Fibroblast of lung (primary cell): ENCODE data around the gene UMAD1. TPM values are rescaled to one million over a fixed set of nuclear protein-coding genes. Genes with fewer than 3 reads are reported as not detected.

ENCODE experiments used
- DNase-seq, 2 donors: peaks; one replicate each; pipeline versions ENCODE4 v3.0.0 to v3.0.0-alpha.2; 2010; ENCODE audit warnings: low read depth in 2 of 2
- H2AFZ ChIP-seq: 2 replicates; pipeline ENCODE4 v1.5.1; 2012; ENCODE audit warnings: low read length, control low read depth, inconsistent platforms
- H3K27ac ChIP-seq: 2 replicates; pipeline ENCODE4 v1.5.1; 2011; ENCODE audit warnings: low read length, control low read depth; ENCODE audit not compliant: insufficient read depth
- H3K27me3 ChIP-seq: 2 replicates; pipeline ENCODE4 v1.5.1; 2011; ENCODE audit warnings: mild to moderate bottlenecking, low read length; ENCODE audit not compliant: control insufficient read depth, insufficient read depth
- H3K36me3 ChIP-seq: 2 replicates; pipeline ENCODE4 v1.5.1; 2011; ENCODE audit warnings: low read length; ENCODE audit not compliant: control insufficient read depth, insufficient read depth
- H3K4me1 ChIP-seq: 2 replicates; pipeline ENCODE4 v1.5.1; 2011; ENCODE audit warnings: low read length; ENCODE audit not compliant: control insufficient read depth, insufficient read depth; ENCODE audit errors: extremely low read depth
- H3K4me2 ChIP-seq: 2 replicates; pipeline ENCODE4 v1.5.1; 2011; ENCODE audit warnings: low read length, control low read depth; ENCODE audit not compliant: insufficient read depth; ENCODE audit errors: extremely low read depth
- H3K4me3 ChIP-seq, 4 experiments: fragments of 200-600 bp in 1 of 4; sonication (generic) in 1 of 4; replicated peaks in 1 of 4; 2 replicates each; pipeline ENCODE4 v1.5.1; 2011 to 2016; ENCODE audit warnings: low read length in 4 of 4, low read depth in 3 of 4, mild to moderate bottlenecking in 3 of 4, control low read depth in 2 of 4, inconsistent platforms in 1 of 4, mixed read lengths in 1 of 4; ENCODE audit not compliant: insufficient read depth in 1 of 4; ENCODE audit errors: control extremely low read depth in 1 of 4
- H3K79me2 ChIP-seq: 2 replicates; pipeline ENCODE4 v1.5.1; 2012; ENCODE audit warnings: mild to moderate bottlenecking, low read length, inconsistent platforms; ENCODE audit not compliant: control insufficient read depth, insufficient read depth
- H3K9ac ChIP-seq: 2 replicates; pipeline ENCODE4 v1.5.1; 2011; ENCODE audit warnings: mild to moderate bottlenecking, low read length, control low read depth; ENCODE audit not compliant: insufficient read depth
- H3K9me3 ChIP-seq: 2 replicates; pipeline ENCODE4 v1.5.1; 2012; ENCODE audit warnings: low read depth, low read length; ENCODE audit not compliant: control insufficient read depth, insufficient read depth
- H4K20me1 ChIP-seq: 2 replicates; pipeline ENCODE4 v1.5.1; 2011; ENCODE audit warnings: low read length; ENCODE audit not compliant: control insufficient read depth, insufficient read depth; ENCODE audit errors: extremely low read depth
- CTCF ChIP-seq, 2 donors: IDR thresholded peaks in 1 of 2; conservative IDR thresholded peaks in 1 of 2; 1 replicate in 1 of 2; 2 replicates in 1 of 2; pipeline ENCODE4 v1.5.1; 2011 to 2012; ENCODE audit warnings: low read length in 2 of 2, control low read depth in 1 of 2, inconsistent platforms in 1 of 2, low read depth in 1 of 2, mild to moderate bottlenecking in 1 of 2
- EZH2 ChIP-seq: IDR thresholded peaks from 2 replicates; pipeline ENCODE4 v1.5.1; 2012; ENCODE audit warnings: low read length, control low read depth, mild to moderate bottlenecking; ENCODE audit errors: missing control alignments
- polyA plus RNA-seq, 2 donors: library from polyadenylated mRNA; depleted of rRNA in 1 of 2; stranded (reverse) in 1 of 2; unstranded in 1 of 2; fragments of >200 nt; gene quantifications; 2 replicates each; pipeline ENCODE4 v1.2.1, GENCODE V29; 2011 to 2012; ENCODE audit warnings: missing spikeins in 1 of 2
- total RNA-seq: library from RNA; depleted of rRNA; stranded (reverse); fragments of >200 nt; gene quantifications from 2 replicates; pipeline ENCODE4 v1.2.1, GENCODE V29; 2014

UMAD1 gene
- total and polyA plus RNA-seq, 2 donors (not counting 1 experiment from before 2014, with no cell fraction given), result 12.4 to 19.8 TPM

- Histone ChIP-seq H3K4me1 (no peaks in the 10 kb centered on the region), H3K4me2 (no peak overlapping the region), H3K27me3 (no peaks in the 10 kb centered on the region), H3K9ac (no peak overlapping the region), H3K9me3 (no peaks in the 10 kb centered on the region), H3K36me3 (no peaks in the 10 kb centered on the region), H4K20me1 (no peaks in the 10 kb centered on the region), H2AFZ (no peak overlapping the region), H3K79me2 (no peaks in the 10 kb centered on the region), H3K27ac (no peak overlapping the region), H3K4me3 (no peak overlapping the region)
- peak; percentile 60 to 63 for DNase-seq
- no peak for TF ChIP-seq EZH2
These were observed 155.1 kb downstream of the UMAD1 start for GRCh38 chr7:7795630-7796121.

GRCh38 chr7:7798510-7798909, 158.0 kb downstream of the UMAD1 start:
- Histone ChIP-seq H4K20me1 (no peaks in the 10 kb centered on the region), H3K27ac (no peak overlapping the region), H3K9ac (no peak overlapping the region), H3K36me3 (no peaks in the 10 kb centered on the region), H3K9me3 (no peaks in the 10 kb centered on the region), H3K79me2 (no peaks in the 10 kb centered on the region), H3K4me3 (no peak overlapping the region), H3K27me3 (no peaks in the 10 kb centered on the region), H2AFZ (no peak overlapping the region), H3K4me2 (no peak overlapping the region), H3K4me1 (no peaks in the 10 kb centered on the region)
- TF ChIP-seq EZH2 (no peak), CTCF (conservative IDR thresholded peaks at IDR 0.05 in 1 of 2, IDR thresholded peaks at IDR 0.05 in 1 of 2; ENCODE audit: low read depth in 1 of 2, low read length in 2 of 2) (no peak)
- no peak for DNase-seq

GRCh38 chr7:7799138-7799537, 158.6 kb downstream of the UMAD1 start:
- no peak overlapping the region for H3K9ac ChIP-seq
- H3K4me3 ChIP-seq, result no peak overlapping the region
- H3K4me1 ChIP-seq, result no peaks in the 10 kb centered on the region
- H3K4me2 ChIP-seq, result no peak overlapping the region
- no peaks in the 10 kb centered on the region for H3K9me3 ChIP-seq
- no peaks in the 10 kb centered on the region for H3K79me2 ChIP-seq
- H2AFZ ChIP-seq, result no peak overlapping the region
- H3K27ac ChIP-seq, result no peak overlapping the region
- DNase-seq, result peak; percentile 18 to 55
- H4K20me1 ChIP-seq, result no peaks in the 10 kb centered on the region
- TF ChIP-seq CTCF (conservative IDR thresholded peaks at IDR 0.05 in 1 of 2, IDR thresholded peaks at IDR 0.05 in 1 of 2; ENCODE audit: low read depth in 1 of 2, low read length in 2 of 2), result no peak
- TF ChIP-seq EZH2, result no peak
- no peaks in the 10 kb centered on the region for H3K27me3 ChIP-seq
- H3K36me3 ChIP-seq, result no peaks in the 10 kb centered on the region
